Measurements from ENCODE around the gene MAFF.

The MAFF gene

DNA sequence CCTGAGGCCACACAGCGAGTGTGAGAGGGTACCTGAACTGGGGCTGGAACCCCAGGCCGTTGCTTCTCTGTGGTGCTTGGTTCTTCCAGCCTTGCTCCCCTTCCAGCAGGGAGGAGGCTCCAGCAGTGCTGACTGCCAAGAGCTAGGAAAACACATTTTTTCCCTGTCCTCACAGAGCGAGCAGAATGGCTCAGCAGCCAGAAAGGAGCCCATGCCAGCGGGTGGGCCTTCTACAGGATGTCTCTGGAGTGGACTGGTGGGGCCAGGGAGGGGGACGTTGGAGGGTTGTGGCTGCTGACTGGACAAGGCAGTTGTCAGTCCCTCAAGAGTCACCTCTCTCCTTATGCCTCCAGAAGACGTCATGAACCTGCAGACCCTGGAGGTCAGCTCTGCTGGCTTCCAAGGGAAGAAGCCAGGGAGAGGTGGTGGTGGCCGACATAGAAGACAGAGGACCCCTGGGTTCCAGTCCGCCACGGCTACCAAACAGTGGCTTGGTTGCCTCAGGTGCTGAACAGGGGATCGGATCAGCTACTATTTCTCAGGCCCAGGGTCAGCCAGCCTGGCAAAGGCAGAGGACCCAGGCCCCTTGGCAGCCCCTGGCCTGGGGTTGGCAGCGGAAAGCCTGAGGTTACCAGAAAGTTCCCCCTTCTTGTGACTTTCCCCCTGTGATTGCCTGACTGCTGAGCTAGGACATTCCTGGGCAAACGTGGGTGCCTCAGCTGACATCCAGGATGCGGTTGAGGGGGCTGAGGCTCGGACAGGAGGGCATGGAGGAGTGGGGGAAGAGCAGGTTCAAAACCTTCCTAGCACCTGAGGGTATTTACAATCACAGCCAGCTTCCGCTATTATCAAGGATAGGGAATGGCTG, 3.7 kb downstream of the MAFF start:
- DNase-seq, result no peak

DNA sequence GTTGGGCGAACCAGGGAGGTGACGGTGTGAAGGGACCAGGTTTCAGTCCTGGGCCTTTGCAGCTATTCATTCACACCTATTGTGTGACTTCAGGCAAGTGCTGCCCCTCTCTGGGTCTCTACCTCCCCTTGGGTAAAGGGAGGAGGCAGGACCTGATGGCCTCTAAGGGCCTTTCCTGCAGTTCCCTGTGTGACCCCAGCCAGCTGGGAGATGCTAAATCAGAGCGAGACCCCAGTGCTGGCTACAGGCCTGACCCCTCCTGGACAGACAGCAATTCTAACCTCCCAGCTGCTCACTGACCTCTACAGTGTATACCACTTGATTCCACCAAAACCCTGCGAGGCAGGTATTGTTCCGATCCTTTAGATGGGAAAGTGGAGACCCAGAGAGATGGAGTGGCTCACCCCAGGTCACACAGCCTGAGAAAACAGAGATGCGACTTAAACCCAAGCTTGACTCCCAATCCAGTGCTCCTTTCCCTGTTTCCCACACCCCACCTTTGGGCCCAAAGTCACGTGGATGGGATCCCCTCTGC, 6.2 kb downstream of the MAFF start:
- DNase-seq, result no peak

DNA sequence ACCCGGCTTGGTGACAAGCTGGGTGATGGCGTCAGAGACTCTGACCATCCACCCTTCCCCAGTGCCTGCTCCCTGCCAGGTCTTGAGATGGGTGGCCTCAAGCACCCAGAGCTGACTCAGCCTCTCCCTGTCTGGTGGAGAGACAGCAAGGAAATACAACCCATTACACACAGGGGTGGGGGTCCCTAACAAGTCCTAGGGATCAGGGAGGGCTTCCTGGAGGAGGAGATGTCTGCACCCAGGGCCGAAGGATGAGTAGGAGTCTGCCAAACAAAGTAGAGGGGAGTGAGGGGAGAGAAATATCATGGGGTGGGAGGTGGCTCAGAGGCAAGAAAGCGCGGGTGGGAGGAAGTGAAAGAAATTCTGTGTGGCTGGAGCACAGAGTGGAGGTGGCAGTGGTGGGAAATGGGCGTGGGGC, 6.8 kb downstream of the MAFF start:
- no peak for DNase-seq

DNA sequence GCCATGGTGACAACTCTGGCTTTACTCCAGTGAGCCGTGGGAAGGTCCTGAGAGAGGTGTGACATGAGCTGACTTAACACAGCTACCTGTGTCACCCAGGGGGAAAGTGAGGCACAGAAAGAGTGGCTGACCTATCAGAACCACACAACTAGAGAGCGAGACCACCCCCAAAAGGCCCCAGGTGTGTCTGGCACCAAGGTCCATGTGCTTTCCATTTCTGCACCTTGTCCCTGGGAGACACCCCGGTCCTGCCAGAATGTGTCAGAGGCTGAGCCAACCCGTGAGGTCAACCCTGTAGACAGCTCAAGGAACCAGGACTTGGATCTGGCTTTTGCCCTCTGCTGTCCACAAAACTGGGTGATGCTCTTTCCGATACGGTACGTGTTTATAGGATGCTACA, 9.8 kb downstream of the MAFF start:
- DNase-seq, result no peak

DNA sequence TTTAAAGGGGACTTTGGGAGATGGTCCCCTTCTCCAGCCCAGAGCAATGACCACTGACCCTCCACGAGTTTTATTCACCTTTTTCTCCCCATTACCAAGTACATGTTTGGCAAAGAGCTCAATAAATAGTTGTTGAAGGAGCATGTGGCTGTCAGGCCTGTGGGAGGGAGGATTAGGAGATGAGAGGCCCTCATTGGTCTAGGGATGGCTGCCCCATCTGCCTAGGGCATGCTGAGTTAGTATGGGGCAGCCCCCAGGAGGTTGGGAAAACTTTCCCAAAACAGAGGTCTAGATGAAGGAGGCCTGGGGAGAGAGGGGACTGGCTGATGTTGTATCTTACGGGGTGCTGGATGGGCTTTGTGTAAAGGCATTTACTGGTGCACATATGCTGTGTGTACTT, 10.6 kb downstream of the MAFF start:
- no peak for DNase-seq

DNA sequence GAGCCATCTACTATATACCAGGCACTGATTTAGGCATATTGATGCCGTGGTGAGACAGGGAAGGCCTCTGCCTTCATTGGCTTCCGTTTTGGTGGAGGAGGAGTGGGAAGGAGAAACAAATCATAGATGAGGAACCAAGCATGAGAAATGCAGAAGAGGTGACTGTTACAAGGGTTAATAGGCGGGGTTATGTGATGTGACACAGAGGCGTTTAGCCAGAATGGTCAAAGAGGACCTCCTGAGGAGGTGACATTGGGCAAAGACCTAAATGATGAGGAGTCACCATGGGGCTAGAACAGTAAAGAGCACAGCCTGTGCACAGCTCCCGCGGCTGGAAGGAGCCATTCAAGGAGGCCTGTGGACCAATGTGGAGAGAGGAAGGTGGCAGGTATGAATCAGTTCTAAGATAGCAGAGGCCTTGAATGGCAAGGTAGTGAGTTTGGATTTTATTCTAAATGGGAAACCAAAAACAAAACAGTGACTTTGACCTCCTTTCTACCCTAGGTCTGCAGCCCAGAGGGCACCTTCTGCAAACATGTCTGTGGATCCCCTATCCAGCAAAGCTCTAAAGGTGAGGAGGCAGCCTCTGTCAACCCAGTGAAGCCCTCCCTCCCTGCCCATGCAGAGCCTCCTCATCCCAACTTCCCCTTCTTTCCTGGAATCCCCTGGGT, 11.7 kb downstream of the MAFF start:
- DNase-seq, result no peak

DNA sequence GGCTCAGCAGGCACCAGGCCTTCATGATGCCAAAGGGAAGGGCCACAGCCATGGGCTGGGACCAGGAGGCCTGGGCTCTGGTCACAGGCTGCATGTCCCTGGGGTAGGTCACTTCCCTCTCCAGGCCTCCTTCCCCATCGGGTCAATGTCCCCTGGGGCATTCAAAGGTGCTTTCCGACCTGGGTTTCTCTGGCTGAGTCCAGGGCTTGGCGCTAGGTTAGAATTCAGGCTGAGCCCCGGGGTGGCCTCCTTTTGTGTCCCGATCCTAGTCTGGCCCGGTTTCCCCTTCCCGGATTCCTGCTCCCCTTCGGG, 12.2 kb downstream of the MAFF start:
- no peak for DNase-seq

DNA sequence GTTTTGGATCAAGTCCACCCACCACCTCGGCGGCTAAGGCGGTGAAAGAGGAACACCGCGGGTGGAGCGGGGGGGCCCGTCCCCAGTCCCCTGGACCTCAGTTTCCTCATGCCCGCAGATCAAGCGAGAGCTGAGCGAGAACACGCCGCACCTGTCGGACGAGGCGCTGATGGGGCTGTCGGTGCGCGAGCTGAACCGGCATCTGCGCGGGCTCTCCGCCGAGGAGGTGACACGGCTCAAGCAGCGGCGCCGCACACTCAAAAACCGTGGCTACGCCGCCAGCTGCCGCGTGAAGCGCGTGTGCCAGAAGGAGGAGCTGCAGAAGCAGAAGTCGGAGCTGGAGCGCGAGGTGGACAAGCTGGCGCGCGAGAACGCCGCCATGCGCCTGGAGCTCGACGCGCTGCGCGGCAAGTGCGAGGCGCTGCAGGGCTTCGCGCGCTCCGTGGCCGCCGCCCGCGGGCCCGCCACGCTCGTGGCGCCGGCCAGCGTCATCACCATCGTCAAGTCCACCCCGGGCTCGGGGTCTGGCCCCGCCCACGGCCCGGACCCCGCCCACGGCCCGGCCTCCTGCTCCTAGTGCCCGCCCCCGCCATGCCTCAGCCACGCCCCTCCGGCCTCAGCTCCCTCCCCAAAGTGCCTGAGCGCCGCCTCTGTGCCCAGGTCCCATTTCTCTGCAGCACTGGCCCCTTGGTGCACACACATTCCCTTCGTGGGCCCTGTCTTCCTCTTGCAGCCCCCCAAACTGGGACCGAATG, 12.7 kb downstream of the MAFF start:
- DNase-seq, result no peak

DNA sequence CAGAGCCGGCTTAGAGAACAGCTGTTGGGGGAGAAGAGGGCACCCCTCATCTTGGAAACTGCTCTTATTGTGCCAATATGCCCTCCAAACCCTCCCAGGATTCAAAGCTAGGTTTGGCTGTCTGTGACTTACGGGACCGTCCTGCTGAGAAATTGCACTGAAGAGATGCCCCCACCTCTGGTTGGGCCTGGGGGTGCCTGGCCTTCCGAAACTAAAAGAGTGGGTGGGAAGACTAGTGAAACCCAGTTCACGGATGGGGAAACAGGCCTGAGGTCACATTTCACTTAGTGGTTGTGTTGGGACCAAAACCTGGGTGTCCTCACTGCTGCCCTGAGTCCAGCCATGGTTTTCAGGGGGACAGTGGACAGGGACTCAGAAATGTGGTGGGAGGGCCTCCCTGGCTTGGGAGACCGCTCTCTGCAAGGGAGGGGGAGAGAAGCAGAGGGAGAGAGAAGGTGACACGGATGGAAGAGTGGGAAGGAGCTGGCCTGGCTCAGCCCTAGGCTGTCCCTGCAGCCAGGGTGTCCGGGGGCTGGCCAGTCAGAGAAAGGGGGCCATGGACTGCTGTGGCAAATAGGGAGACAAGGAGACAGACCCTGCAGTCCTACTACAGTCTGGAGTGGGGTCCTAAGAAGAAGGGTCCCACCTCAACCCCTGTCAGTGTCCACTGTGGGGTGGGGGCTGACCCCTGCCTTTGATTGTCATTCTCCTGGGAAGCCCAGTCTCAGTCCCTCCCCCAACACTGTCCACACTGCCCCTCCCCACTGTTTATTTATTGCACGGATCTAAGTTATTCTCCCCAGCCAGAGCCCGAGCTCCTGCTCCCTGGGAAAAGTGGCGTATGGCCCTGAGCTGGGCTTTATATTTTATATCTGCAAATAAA, 13.6 kb downstream of the MAFF start:
- no peak for DNase-seq

DNA sequence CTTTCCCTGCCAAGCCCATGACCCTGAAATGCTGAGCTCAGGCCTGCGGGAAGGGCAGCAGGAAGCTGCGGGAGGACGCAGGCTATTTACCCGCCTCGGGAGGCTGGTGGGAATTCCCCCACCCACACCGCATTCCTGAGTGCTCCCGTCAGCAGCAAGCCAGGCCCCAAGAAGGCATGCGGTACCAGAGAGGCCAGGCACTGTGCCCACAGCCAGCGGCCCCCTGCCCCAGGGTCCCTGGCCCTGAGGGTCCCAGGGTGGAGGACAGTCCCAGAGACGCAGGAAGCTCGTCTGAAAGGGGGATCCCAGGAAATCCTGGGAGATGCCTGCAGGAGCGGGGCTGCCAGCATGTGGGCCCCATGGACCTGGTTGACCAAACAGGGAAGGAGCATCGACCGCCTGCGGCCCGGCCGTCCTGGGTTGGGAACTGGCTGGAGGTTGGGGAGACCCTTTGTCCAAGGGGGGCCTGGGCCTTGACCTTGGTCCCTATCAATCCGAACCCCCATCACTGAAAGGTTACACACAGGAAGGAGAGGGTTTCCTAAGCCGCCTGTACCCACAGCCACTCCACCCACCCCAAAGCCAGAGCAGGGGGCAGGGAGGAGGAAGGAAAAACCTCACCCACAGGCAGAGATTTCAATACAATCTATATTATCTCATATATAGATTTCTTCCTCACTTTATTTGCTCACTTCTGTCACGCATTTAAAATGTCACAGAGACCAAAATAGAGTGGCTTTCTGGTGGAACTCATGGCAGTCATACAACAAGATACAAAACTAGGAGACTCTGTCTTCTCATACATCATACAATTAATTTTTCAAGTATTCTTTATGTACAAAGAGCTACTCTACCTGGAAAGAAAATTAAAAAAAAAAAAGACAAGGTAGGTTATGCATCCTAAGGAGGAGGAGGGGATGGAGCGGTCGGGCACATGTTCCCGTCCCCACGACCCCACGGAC, 17.1 kb downstream of the MAFF start:
- DNase-seq, result no peak

DNA sequence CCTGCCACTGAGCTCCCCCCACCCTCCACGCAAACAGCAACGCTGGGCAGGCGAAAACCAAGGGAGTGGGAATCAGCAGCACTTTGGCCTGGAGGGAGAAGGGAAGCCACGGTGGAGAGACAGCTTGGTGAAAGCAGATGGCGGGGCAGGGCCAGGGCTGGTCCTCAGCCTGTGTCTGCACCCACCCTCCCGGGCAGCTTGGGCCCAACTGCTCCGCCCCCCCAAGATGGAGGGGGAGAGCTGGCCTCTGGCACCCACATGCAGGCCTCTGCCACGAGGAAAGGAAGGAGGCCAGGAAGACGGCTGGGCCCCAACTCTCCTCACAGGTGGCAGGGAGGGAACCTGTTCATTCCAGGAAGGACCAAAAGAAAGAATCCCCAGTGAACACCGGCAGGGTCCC, 17.8 kb downstream of the MAFF start:
- no peak for DNase-seq

DNA sequence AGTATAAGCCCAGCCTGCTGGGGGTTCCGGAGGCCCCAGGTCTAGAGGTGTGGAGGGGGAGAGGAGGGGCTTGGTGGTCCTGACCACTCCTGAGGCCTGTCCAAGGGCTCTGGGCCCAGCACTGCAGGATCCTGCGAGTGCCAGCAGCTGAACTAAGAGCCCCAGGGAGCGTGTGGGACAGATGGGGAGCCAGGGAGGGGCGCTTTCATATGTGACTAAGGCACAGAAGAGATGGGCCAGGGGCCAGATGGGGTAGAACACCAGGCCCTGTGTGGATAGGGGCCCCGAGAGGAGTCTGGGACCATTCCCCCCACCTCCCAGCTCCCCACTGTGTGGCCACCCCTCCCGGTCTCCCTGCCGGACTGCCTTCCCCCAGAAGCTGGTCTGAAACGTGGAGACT, 18.4 kb downstream of the MAFF start:
- DNase-seq, result no peak

DNA sequence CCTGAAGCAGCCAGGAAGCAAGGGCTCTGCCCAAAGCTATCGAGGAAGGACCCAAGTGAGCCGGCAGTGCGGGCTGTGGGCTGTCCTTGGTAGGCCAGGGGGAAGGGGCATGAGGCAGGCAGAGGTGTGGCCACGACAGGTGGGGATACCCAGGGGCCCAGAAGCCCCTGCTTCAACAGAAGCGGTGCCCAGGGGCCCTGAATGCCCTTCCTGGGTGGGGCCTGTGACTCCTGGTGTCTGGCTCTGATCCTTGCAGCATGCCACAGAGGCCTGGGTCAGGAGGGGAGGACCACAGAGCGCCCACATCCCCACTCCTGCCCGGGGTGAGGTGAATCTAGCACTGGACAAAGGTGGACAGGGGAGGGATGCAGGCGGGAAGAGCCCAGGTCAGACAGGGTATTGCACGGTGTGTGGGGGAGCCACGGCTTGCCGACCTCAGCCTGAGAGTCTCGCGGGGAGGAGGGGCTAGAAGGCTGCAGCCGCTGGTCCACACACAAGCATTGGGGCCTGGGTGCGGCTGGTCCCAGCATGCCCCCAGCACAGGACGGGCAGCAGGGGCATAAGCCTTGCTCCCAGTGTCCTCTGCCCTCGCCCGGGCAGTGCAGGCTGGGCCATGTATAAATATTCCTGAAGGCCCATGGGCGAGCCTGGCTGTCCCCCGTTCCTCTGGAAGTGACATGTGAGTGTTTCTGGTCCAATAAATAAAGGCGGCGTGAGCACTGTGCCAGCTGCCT, 19.0 kb downstream of the MAFF start:
- DNase-seq, result no peak

DNA sequence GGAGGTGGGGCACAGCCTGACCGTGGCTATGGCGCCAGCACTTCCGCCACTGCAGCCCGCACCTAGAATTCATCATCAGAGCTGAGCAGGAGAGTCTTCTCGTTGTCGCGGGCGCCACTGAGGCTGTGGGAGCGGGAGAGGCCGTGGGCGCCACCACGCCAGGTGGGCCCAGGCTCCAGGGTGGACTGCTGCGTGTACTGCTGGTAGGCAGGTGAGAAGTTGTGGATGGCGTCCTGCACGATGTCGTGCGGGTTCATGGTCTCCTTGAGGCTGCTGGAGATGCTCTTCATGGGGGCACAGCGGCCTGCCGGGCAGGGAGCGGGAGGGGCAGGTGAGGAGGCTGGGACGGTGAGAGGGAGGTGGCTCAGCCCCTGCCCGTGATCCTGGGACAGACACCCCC, 19.6 kb downstream of the MAFF start:
- DNase-seq, result no peak

DNA sequence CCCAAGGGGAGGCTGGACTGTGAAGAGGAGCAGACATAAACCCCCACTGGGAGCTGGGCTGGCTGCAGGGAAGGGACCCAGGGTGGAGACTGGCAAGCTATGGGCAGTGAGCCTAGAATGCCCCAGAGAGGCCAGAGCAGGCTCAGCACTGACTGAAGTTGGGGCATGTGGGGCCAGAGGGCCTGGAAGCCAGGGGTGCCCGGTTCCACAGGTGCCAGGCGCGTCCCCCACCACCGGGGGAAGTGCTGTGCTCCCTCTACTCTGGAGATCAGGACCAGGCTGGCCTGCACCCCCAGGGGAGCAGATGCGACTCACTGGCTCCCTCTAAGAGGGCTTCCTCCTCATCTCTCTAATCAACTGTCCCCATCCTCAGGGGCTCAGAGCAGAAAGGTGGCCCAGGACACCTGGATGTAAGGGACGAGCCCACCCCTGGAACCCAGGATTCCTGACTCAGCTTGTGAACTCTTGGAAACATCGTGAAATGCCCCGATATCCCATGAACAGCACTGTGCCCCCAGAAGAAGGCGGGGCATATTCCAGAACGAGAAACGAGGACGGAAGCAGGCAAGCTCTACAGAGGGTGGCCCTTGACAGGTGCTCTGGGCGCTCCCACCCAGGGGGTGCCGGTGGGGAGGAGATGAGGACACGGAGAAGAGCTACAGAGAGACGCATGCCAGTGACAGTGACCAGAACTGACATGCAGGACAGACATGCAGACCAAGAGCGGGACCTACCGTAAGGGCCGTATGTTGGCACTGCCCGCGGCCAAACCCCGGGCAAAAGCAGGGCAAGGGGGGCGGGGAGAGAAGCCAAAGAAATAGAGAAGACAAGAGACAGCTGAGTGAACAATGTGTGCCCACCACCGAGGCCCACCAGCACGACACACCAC, 20.4 kb downstream of the MAFF start:
- no peak for DNase-seq

DNA sequence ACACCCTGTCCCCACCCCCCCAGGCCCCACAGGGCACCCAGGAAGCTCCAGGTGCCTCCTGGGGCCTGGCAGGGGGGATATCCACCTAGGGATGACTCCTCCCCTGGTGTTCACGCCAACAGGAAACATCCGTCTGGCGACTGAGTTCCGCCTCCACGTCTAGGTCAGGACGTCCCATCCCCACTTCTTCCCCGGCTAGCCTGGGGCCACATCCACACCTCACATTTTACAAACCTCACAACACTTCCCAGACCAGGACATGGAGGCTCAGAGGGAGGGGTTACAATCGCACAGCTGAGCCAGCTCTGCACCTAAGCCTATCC, 21.0 kb downstream of the MAFF start:
- DNase-seq, result no peak

DNA sequence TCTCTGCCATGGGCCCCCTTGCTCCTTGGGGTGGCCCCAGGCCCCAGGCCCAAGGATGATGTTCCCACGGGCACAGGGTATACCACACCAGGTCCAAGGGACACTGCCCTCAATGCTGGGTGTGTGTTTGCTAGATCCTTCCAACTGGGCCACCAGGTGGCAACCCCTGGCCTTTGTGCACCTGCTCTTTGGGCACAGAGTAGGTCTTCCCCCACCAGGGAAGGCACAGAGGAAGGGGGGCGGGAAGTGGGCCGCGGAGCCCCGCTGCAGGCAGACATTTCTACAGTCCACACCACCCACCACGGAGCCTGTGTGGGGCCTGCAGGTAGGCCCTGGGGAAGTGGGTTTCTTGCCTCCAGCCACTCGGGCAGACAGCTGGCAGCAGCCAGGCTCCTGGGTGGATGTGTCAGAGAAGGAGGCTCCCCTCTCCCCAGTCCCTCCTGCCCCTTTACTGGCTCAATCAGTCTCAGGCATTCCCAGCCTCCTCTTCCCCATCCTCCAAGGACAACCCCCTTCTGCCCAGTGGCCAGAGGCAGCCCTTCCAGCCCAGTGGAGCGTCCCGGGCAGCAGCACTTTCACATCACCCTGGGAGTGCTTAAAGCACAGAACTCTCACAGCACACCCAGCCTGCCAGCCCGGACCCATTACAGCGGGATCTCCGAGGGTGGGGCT, 21.6 kb downstream of the MAFF start:
- DNase-seq, result no peak

DNA sequence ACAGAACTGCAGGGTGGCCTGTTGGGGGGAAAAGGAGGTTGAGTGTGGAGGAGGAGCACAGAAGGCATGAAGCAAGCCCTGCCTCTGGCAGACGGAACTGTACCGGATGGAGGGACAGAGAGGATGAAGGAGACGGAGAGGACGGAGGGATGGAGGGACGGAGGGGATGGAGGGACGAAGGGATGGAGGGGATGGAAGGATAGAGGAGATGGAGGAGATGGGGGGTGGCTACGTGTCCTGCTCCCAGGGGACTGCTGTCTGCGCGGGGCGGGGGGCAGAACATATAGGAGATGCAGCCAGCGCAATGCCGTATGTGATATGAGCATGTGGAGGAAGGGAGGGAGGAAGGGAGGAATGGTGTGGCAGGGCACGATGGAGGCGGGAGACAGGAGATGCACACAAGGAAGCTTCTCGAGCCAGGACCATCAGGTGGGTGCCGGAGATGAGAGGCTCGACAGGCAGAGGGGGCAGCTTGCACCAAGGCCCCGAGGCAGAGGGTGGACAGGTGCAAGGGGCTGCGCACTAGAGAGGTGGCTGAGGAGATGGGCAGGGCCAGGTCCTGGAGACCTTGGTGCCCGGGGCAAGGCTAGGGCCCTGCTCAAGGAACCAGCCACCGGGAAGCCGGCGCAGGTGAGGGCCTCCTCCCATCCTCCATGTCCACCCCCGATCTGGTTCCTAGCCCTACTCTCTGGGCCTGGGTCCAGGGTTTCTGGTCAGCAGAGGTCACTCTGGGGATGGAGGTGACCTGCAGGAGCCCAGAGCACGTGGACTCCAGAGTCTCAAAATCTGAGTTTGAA, 25.3 kb downstream of the MAFF start:
- DNase-seq, result no peak

Measured in NCI-H1092 treated with DMSO at 0.1 percent for 48 hours (cell line).